Type B pancreatic cell (in vitro differentiated cells): ENCODE data around the gene HMCN1. TPM values are rescaled to one million over a fixed set of nuclear protein-coding genes. Genes with fewer than 3 reads are reported as not detected.

Source experiments
- DNase-seq: peaks from one replicate; pipeline ENCODE4 v3.0.0; 2021; ENCODE audit warnings: mixed read lengths; ENCODE audit not compliant: unreplicated experiment; ENCODE audit errors: extremely low spot score
- H3K27ac Mint-ChIP-seq: 2 replicates; pipeline ENCODE4 v1.8.0; 2021; ENCODE audit warnings: mild to moderate bottlenecking, mixed read lengths
- H3K27me3 Mint-ChIP-seq: 2 replicates; pipeline ENCODE4 v1.8.0; 2021; ENCODE audit warnings: mixed read lengths
- H3K36me3 Mint-ChIP-seq: 2 replicates; pipeline ENCODE4 v1.8.0; 2021; ENCODE audit warnings: mixed read lengths
- H3K4me1 Mint-ChIP-seq: one replicate; pipeline ENCODE4 v1.8.0; 2021; ENCODE audit warnings: mixed read lengths; ENCODE audit not compliant: unreplicated experiment
- H3K4me3 Mint-ChIP-seq: 2 replicates; pipeline ENCODE4 v1.8.0; 2021; ENCODE audit warnings: mild to moderate bottlenecking, mixed read lengths
- H3K9me3 Mint-ChIP-seq: 2 replicates; pipeline ENCODE4 v1.8.0; 2021; ENCODE audit warnings: mixed read lengths
- CTCF ChIP-seq: fragments of 200-600 bp; sonication (generic); conservative IDR thresholded peaks from 2 replicates; pipeline ENCODE4 v1.5.0; 2021; ENCODE audit warnings: antibody characterized with exemption, mild to moderate bottlenecking
- total RNA-seq: library from RNA; stranded (reverse); gene quantifications from 2 replicates; pipeline ENCODE4 v1.2.1, GENCODE V29; 2021; ENCODE audit warnings: low replicate concordance

Gene HMCN1
- total RNA-seq, 1 donor from 2014 or later = 13.2 TPM

DNA sequence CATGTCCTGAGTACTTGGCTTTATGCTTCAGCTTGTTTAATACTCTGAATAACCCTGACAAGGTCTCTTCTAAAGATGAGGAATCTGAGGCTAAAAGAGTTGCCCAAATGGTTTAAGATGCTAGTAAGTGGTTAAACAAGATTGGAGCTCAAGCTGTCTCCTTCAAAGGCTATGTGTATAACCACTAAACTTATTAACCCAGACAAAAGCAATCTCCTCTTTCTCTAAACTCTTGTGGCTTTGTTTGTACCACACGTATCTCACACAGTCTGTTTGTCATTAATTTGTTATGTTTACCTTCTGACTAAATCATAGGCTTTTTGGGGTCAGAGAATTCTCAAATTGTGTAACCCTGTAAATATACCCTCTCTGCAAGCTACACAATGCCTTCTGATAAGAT, 89.9 kb downstream of the HMCN1 start:
- Mint-ChIP-seq H3K27me3 (no peaks in the 10 kb centered on the region), H3K4me1 (no peaks in the 10 kb centered on the region), H3K9me3 (no peaks in the 10 kb centered on the region), H3K4me3 (no peak overlapping the region), H3K36me3 (no peaks in the 10 kb centered on the region), H3K27ac (no peak overlapping the region)
- TF ChIP-seq CTCF = no peak
- DNase-seq = no peak

DNA sequence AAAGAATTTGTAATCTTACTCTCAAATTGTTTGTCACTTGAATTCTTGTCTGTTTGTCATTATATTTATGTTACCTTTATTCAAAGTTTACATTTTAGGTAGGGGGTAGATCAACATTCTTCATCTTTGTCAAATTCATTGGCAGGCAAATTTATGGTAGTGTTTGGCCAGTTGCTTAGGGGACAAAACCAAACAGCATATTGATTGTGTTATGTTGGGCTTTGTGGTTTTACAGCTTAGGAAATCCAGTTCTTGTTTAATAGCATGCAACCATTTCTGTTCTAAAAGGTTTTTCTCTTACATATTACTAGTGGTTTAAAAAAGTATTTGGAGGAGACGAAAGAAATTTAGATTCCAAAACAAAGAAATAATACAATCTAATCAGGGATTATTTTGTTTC, 91.4 kb downstream of the HMCN1 start:
- H3K36me3 Mint-ChIP-seq = no peaks in the 10 kb centered on the region
- DNase-seq = no peak
- no peak for TF ChIP-seq CTCF
- no peaks in the 10 kb centered on the region for H3K4me1 Mint-ChIP-seq
- H3K9me3 Mint-ChIP-seq = no peaks in the 10 kb centered on the region
- H3K27me3 Mint-ChIP-seq = no peaks in the 10 kb centered on the region
- no peak overlapping the region for H3K27ac Mint-ChIP-seq
- H3K4me3 Mint-ChIP-seq = no peak overlapping the region

DNA sequence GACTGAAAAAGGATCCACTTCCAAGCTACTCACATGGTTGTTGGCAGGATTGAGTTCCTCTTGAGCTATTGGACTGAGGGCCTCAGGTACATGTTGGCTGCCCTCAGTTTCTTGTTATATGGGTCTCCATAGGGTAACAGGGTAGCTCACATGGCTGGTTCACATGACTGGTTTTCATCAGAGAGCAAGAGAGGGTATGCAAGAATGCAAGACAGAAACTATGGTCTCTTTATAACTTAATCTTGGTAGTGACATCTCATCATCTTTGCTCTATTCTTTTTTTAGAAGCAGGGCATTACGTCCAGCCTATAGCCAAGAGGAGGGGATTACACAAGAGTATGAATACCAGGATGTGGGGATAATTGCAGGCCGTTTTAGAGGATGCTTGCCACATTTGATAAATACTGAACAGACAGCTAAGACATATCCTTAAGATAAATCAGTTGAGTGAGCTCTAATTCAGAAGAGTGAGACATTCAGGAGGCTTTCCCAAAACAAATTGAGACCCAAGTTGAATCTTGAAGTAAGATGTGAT, 100.2 kb downstream of the HMCN1 start:
- H3K36me3 Mint-ChIP-seq = no peaks in the 10 kb centered on the region
- no peaks in the 10 kb centered on the region for H3K9me3 Mint-ChIP-seq
- DNase-seq = no peak
- no peak for TF ChIP-seq CTCF
- H3K4me3 Mint-ChIP-seq = no peak overlapping the region
- H3K27me3 Mint-ChIP-seq = no peaks in the 10 kb centered on the region
- H3K4me1 Mint-ChIP-seq = no peaks in the 10 kb centered on the region
- no peak overlapping the region for H3K27ac Mint-ChIP-seq

- no peaks in the 10 kb centered on the region for H3K27me3 Mint-ChIP-seq
- H3K4me3 Mint-ChIP-seq = no peak overlapping the region
- H3K36me3 Mint-ChIP-seq = no peaks in the 10 kb centered on the region
- DNase-seq = no peak
- H3K9me3 Mint-ChIP-seq = no peaks in the 10 kb centered on the region
- no peak for TF ChIP-seq CTCF
- no peaks in the 10 kb centered on the region for H3K4me1 Mint-ChIP-seq
- no peak overlapping the region for H3K27ac Mint-ChIP-seq
Measured at GRCh38 chr1:185835191-185835590, 101.0 kb downstream of the HMCN1 start.

DNA sequence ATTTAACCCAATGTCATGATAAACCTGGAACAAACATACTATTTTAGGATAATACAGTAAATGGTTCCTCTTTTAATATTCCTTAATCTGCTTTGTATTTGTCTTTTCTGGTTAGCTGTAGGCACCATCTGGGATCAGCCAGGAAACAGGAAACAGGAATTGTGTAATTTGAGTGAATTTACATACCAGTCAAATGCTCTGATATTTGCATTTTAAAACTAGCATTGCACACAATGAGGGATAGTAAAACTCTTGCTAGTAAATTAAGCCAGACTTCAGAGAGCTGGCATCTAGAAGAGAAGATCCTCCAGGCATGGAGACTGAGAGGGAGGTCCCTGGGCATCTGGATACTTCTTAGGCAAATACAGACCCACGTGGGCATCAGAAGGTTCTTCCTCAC, 103.5 kb downstream of the HMCN1 start:
- Mint-ChIP-seq H3K36me3 (no peaks in the 10 kb centered on the region), H3K4me3 (no peak overlapping the region), H3K4me1 (no peaks in the 10 kb centered on the region), H3K27ac (no peak overlapping the region), H3K27me3 (no peaks in the 10 kb centered on the region), H3K9me3 (no peaks in the 10 kb centered on the region)
- no peak for DNase-seq
- no peak for TF ChIP-seq CTCF

DNA sequence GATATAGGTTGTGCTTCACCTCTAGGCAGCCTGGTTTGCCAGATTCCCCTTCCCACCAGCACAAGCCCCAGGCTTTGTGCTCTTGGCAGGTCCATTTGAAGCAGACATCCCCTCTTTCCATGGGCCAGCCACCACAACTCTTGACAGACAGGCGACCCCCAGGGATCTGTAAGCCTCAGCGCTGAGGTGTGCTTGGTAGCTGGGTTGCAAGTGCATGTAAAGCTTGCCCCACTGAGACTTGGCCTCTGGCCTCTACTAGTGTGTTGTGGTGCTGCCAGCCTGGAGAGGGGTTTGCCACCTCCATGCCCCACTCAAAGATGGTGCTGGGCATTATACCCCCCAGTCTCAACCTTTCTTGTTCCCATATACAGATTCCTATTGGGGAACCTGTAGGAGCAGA, 103.9 kb downstream of the HMCN1 start:
- no peak for TF ChIP-seq CTCF
- Mint-ChIP-seq H3K4me3 (no peak overlapping the region), H3K36me3 (no peaks in the 10 kb centered on the region), H3K27ac (no peak overlapping the region), H3K9me3 (no peaks in the 10 kb centered on the region), H3K27me3 (no peaks in the 10 kb centered on the region), H3K4me1 (no peaks in the 10 kb centered on the region)
- no peak for DNase-seq
